Measurements from ENCODE around the gene RBKS. TPM values are rescaled to one million over a fixed set of nuclear protein-coding genes. Genes with fewer than 3 reads are reported as not detected.

The RBKS gene
- total and polyA plus RNA-seq, 2 of the 8 experiments (the other 6 are each of a cell fraction or from before 2014, with no cell fraction given): 1.1 to 1.5 TPM

- TF ChIP-seq CHD7 (IDR thresholded peaks at IDR 0.05; ENCODE audit: insufficient replicate concordance, low read length): no peak
- no peak for TF ChIP-seq SIN3A (conservative IDR thresholded peaks at IDR 0.05 in 1 of 2, IDR thresholded peaks at IDR 0.05 in 1 of 2; ENCODE audit: low read depth in 1 of 2, low read length in 2 of 2)
- no peak for TF ChIP-seq RAD21 (IDR thresholded peaks at IDR 0.05 in 1 of 2, conservative IDR thresholded peaks at IDR 0.05 in 1 of 2; ENCODE audit: low read depth in 2 of 2, low read length in 2 of 2)
- TF ChIP-seq RFX5 (IDR thresholded peaks at IDR 0.05; ENCODE audit: borderline replicate concordance, low read depth, low read length): no peak
- no peak for TF ChIP-seq ZNF274 (IDR thresholded peaks at IDR 0.05; ENCODE audit: borderline replicate concordance, extremely low read depth, low read length)
- TF ChIP-seq SP4 (IDR thresholded peaks at IDR 0.05; ENCODE audit: low read length): no peak
- no peak for TF ChIP-seq KDM1A (IDR thresholded peaks at IDR 0.05; ENCODE audit: borderline replicate concordance, low read length)
- TF ChIP-seq NRF1 (IDR thresholded peaks at IDR 0.05; ENCODE audit: low read depth, low read length): no peak
- TF ChIP-seq ATF3 (IDR thresholded peaks at IDR 0.05; ENCODE audit: insufficient read depth, low read depth, low read length): no peak
- no peak for TF ChIP-seq SRF (IDR thresholded peaks at IDR 0.05; ENCODE audit: low read depth, low read length)
These were observed 113.5 kb downstream of the RBKS start (continued) for GRCh38 chr2:27776696-27777095.

All from H1 (cell line).